HG03025 (cell line): ENCODE results near the gene PPM1H.
"Not testable (repeated sequence)": the region's sequence is repeated elsewhere in the genome, so short reads cannot be mapped to it uniquely, and the experiment has no call there.

Source experiments
- ATAC-seq: cut with Tn5 transposase; IDR thresholded peaks from one replicate; pipeline ENCODE4 v1.9.1; 2021; ENCODE audit warnings: mild to moderate bottlenecking, moderate library complexity; ENCODE audit not compliant: unreplicated experiment, low FRiP score

Gene PPM1H

DNA sequence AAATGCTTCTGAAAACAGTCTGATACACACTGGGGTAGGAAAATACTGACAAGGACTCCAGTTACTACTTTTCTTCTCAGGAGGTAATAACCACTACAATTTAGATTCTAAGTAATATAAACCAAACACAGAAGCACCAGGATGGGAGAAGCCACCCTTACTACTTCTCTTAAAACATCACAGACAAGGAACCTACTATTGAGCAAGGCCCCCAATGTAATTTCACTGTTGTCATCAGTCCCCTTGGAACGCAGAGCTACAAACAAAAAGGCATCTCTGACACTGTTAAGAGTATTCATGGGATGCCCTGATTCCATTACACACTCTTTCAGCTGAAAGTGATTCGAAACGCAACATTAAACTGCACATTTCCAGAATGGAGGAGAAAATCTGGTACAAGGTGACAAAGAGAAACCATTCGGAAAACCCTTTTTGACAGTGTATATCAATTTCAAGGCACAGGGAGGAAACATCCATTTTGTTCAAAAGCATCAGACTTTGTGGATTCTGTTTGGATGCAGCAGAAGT lies 185.9 kb downstream of the PPM1H start:
- ATAC-seq, result no peak

DNA sequence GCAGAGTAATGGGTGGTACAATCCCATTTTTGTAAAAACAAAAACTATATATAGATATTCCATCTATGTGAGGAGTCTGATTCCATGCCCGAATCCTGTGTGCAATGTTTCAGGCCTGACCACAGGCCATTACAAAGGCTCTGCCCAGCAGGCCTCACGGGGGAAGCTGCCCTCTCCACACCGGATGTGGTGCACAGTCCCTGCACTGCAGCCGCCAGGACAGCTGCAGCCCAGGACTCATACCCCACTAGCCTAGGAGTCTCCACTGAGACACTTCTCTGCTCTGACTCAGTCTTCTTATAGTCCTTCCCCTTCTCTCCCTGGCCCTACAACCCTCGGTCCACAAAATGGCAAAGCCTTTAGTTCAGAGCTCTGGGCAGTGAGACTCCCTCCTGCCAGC lies 190.4 kb downstream of the PPM1H start:
- no peak for ATAC-seq

DNA sequence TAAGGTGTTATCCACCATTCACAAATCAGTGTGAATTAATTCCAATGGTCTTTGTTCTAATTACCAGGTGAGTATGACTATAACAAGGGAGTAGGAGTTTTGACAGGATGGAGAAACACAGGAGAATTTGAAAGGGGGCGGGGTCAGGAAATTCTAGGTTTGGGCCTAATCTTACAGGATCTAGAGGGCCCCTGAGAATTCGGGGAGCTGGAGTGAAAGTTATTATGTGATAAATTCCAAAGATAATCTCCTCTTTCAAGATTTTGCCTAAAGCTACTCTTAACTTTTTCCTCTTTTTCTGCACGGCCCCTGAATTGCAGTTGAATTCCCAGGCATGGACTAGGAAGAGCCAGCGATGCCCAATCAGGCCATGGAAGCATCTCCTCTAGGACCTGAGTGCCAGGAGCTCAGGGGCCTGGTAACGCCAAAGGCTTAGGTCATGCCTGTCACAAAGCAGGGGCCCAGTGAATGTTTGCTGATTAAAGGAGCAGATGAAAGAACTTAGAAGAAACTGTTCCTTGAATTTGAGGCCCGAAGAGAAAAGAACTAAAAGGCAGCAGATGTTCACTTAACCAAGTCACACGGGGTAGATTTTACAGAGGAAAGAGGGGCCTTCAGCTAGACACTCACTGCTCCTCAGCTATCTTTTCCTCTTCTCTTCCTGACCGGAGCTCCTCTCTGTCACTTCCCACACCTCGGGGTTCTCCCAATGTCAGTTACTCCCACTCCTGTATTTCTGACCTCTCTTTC lies 195.5 kb downstream of the PPM1H start:
- ATAC-seq, result no peak

DNA sequence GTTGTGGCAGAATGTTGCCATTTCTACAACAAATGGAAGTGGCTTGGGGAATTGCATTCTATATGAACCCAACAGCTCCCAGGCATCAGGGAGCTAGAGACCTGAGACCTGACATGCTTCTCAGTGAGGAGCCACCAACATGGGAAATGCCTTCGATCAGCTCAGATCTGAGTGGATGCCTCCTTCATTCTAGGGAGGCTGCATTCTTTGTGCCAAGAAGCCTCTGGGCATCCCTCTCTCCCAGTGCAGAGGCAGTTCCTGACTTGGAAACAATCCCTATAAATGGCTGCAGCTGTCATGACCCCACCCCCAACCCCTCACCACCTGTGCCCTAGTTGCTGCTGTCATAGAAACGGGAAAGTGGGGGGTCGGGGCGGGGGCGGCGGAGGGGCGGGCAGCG lies 196.3 kb downstream of the PPM1H start:
- ATAC-seq, result no peak

DNA sequence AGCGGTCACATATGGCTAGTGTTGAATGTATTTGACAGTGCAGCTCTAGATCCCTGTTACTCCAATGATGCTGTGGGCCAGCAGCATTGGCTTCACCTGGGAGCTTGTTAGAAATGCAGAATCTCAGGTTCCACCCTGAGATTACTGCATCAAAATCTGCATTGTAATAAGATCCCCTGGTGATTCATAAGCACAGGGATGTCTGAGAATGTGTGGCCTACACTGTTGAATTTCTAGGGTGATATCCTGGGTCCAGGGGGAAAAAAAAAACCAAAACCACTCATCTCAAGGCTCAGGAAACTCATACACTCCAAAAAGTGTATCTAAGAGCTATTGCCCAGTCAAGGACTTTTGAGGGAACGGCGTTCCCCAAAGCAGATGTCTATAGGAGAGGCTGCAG lies 196.8 kb downstream of the PPM1H start:
- no peak for ATAC-seq

DNA sequence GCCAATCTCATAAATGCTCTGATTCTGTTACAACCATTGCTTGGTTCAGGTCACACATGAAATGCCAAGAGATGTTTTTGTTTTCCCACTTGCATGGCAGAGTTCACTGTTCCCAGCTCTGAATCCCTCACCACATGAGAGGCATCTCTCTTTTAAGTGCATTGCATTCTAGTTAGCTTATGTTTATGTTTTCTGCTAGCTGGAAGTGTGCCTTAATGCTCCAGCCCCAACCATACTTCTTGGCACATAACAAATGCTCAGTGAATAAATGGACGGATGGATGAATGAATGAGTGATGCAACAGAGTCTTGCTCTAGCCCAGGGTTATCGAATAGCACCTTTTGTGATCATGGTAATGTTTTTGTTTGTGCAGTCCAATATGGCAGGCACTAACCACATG lies 197.3 kb downstream of the PPM1H start:
- no peak for ATAC-seq

DNA sequence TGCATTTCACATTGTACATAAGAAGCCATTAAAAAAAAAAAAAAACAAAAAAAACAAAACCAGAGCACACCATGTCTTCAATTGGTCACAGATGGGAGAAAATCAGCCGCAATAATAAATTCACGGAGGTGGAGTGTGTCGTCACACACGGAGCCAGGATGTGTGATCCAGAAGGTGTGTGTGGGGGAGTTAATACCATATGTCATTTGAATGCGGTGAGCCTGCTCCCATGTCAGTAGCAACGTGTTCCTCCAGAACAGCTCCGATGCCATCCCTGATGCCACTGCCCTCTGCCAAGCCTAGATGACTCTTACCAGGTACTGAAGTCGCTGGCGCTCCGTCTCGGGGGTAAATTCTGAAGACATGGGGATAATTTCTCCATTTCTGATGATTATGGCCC lies 197.8 kb downstream of the PPM1H start:
- ATAC-seq, result no peak

DNA sequence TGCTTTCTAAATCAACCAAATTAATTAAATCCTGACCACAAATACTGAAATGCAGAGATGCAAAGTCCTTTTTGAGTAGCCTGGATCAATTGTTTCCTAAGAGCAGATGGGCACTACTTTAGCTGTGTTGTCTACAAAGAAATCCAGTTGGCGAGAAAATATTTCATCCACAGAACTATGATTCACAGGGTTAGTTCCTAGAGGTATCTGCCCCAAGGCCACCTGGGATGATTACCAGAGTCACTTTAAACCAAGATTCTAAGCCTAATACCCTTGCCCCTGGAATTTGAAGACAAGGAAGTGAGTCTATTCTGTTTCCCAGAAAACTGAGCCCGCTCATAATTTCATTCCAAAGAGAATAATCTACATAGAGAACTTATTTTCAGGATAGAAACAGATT lies 198.4 kb downstream of the PPM1H start:
- no peak for ATAC-seq

DNA sequence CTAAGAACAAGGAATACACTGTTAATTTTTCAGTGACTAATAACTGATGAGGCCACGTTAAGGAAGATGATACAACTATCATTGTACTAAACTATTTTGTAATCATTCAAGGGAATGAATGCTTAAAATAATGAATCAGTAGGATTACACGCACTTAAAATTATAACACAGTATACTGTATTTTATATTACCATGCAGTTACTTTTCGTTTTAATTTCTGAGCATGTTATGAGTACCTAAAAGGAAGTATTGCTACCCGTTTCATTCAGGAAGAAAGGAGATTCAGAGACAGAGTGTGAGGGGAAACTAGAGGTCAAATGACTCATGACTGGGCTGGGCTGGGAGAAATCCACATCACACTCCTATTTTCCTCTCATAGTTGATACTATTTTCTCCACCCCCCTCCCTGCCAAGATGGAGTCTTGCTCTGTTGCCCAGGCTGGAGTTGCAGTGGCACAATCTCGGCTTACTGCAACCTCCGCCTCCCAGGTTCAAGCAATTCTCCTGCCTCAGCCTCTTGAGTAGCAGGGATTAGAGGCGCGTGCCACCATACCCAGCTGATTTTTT lies 202.0 kb downstream of the PPM1H start:
- no peak for ATAC-seq

DNA sequence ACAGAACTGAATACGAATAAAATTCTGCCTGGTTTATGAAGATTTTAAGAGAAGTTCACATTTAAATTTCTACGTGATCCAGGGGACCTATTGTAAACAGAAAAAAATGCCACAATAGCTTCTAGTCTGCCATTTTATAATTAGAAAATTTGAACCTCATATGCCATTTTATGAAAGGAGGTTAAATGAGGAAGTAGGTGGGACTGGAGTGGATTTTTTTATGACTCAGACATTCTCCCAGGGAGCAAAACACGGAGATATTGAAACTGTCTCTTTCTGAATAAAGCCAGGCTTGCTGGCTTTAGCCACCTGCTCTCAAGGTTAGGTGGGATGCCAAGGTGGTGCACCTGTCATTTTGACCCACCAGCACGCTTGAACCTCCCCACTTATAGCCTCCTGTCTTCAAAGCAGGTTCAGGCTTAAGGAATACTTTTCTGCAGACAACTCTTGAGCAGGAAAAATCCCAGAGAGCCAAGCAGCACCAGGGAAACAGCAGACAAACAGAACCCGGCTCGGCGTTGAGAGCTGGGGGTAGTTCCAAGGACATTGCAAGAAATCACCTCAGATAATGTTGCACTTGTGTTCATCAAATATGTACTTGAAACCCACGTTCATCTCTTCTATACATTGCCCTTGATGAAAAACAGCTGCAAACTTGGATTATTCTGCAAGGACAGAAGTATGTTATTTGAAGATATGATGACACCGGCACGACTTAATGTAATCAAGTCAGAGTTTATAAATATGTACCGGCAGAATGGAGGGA lies 203.7 kb downstream of the PPM1H start:
- ATAC-seq, result no peak

DNA sequence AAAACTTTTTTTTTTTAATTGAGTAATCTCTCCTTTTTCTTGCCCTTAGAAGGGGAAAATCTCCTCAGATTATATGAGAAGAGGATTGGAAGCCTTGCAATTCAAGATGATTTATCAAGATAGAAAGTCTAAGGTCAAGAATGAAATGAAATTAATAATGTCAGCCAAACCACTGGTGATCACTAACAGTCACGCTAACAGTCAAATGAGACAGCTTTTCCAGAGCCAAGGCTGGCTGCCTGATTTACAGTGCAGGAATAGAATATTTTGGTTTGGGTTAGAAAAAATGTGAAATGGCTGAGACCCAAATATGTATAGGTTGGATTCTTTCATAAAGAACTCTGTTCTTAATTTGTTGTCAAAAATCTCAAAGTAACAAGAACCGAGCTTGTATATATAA lies 204.3 kb downstream of the PPM1H start:
- ATAC-seq, result no peak

DNA sequence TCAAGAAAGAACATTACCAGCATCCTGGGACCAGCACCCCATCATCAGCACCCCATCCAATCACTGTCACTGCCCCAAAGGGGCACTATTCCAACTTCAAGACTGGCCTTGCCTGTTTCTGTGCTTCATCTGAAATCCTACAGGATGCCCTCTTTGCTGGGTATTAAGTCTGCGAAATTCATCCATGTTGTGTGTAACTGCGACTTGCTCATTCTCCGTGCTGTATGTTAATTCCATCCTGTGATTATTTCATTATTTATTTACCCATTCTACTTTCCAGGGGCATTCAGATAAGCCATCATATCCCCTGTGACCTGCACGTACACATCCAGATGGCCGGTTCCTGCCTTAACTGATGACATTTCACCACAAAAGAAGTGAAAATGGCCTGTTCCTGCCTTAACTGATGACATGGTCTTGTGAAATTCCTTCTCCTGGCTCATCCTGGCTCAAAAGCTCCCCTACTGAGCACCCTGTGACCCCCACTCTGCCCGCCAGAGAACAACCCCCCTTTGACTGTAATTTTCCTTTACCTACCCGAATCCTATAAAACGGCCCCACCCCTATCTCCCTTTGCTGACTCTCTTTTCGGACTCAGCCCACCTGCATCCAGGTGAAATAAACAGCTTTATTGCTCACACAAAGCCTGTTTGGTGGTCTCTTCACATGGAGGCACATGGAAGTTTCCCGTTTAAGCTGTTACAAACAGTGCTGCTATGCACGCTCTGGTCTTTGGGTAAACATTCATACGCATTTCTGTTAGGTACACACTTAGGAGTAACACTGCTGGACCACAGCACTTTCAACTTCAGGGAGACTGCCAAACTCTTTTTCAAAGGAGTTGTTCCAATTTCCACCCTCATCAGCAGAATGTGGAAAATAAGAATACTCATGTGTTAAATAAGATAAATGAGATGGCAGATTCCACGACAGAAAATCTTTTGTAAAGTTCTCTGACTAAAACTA lies 205.1 kb downstream of the PPM1H start:
- not testable (repeated sequence) for ATAC-seq

DNA sequence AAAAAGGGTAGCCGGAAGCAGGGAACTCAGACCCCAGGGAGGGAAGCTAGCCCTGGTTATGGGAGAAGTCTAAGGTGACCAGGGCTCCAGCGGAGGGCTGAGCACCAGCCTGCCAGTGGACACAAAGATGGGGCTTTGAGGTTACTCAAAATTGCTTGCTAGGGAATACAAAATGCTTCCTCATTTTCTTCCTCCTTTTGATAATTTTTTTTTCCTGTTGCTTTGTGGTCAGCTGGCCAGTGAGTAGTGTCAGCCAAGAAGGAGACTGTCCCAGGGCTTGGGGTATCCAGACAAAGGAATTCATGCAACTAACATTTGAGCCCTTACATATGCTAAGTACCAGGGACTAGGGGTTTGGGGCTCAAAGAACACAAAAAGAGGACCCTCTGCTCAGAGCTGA lies 206.2 kb downstream of the PPM1H start:
- ATAC-seq, result no peak

DNA sequence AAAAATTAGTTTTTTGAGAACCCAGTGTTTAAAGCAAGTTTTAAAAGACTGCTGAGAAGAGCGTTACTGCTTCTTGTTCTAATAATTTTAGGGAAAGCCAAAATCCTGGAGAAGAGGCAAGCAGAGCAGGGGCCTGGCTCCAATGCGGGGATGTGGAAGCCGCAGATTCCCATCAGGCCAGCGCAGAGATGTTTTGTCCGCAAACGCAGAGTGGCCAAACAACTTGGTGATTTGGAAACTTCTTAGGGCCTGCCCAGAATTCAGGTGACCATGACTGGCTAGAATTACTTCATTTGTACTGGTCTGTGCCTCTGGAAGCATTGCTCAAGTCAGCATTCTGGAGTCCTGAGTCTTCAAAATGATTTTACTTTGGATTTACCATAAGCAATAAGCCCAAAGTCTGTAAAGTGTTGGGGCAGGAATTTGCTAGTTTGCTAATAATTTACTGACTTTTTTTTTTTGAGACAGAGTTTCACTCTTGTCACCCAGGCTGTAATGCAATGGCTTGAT lies 208.4 kb downstream of the PPM1H start:
- ATAC-seq, result no peak

DNA sequence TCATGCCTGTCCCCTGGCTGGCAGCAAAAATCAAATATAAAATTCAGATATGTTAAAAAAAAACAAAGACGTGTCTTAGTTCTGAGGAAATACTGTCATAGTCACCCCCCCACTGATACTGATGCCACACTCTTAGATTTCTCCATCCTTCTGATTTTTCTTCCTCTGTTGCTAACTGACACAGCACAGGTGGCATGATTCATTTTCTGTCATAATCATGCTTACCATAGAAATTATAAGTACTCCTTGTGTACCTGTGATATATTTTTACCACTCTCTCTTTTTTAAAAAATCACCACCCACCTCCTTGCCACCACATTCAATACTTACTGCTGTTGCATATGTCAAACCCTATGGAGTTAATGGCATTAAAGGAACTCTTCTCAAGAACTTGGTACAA lies 209.2 kb downstream of the PPM1H start:
- ATAC-seq, result no peak

DNA sequence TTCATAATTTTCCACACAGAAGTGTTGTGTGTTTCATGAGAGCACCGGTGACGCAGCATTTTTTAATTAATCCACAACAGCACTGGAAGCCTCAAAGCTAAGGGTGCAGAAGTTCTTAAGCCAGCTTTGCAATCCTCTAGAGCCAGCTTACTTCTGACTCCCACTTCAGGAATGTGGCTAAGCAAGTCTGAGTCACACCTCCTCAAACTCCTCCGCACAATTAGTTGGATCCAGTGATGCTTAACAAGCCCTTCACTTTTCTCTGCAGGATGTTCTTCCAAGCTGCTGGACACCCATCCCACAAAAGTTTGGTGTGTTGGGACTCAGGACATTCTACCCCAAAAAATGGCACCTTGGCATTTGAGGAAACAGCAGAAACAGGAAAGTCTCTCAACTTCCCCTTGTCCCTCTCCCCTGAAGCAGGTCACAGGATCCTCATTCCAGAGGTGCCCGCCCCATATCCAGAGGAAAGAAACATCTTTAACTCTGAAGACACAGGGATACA lies 210.0 kb downstream of the PPM1H start:
- no peak for ATAC-seq

DNA sequence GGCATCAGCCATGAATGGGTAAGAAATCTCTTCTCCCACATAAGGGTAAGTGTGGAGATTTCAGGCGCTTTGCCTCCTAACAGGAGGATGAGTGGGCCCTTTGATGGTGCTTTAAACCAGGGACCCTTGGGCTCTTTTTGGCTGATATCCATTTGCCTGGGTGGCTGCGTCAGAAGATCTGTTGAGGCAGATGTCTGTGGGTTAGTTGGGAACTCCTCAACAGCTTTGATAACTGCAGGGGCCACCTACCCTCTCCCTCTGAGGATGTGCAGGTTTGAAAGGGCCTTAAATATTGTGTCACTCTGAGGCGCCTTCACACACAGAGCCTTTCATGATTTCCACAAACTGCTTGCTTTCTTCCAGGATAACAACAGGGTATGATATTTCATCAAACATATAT lies 210.7 kb downstream of the PPM1H start:
- ATAC-seq, result no peak

DNA sequence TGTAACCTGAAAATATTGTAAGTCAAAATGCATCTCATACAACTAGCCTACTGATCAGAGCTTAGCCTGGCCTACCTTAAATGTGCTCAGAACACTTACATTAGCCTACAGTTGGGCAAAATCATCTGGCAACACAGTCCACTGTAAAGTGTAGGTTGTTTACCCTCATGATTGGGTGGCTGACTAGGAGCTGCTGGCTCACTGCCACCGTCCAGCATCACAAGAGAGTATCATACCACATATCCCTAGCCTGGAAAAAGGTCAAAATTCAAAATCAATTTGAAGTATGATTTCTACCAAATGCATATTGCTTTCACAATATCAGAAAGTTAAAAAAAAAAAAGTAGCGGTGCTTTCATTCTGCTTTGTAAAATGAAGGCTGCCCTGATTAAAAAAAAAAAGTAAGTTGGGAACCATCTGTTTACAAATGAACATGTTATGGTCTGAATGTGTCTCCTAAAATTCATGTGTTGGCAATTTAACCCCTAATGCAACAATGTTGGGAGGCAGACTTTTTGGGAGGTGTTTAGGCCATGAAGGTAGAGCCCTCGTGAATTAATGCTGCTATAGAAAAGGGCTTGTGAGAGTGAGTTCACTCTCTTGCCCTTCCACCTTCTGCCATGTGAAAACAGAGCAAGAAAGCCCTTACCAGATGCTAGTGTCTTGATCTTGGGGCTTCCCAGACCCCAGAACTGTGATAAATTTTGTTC lies 211.8 kb downstream of the PPM1H start:
- no peak for ATAC-seq

DNA sequence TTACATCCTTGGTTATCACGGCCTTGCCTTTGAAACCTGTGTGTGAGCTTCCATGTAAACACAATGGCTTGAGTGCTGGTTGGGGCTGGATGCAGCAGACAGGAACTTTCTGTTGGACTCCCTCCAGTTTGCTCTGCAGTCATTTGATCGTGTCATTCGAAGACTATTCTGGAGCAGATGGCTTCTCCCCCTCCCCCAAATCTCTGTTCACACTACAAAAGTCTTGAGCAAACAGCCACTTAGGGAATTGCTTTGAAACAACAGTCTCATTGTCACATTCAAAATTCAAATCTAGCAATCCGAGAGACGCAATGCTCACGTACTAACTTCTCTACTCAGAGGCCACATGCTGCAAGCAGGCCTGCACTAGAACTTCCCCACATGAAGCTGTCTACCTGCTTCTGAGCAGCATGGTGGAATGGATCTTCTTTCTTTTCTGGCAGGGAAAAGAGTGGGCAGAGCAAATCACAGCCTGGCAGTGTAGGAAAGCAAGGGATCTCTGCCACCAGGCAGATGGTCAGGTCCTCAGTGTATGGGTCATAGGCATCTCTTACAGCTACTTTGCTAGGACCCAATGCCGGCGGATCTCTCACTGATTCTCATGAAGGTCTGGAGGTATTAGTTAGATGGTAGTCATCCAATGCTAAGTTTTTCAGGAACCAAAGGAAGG lies 214.2 kb downstream of the PPM1H start:
- ATAC-seq, result no peak
